ENCODE measurements around the gene CDK19. TPM values are rescaled to one million over a fixed set of nuclear protein-coding genes. Genes with fewer than 3 reads are reported as not detected.

Gene CDK19
- total RNA-seq, 3 donors from 2014 or later = 2.8 to 3.8 (median 3.7) TPM

DNA sequence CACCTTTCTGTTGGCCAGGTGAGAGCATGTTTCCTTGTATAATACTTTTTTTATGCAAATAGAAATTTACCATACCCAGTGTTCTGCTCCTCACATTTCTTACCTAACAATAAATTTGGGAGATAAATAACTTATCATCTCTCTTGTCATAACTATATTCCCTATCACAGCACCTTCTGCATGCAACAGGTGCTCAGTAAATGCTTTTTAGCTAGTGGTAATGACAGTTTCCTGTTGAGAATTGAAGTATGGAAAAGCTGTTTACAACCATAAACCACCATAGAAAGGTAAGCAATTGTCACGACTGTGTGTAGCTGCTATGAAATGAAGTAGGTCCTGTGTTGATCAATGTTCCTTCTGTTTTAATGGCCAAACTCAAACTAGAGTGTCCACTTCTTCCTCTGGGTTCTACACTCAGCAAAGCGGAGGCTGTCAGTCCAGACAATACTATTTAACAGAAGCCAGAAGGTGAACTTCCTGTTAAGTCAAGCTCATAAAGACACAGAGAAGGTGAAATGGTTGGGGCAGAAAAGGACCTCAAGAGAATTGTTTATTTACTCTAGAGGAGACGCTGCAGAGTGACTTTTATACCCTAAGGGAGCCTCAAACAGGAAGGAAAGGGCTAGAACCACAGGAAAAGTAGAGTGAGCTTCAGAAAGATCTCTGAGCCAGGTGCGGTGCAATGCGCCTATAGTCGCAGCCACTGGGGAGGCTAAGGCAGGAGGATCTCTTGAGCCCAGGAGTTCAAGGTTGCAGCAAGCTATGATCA lies 254.8 kb downstream of the CDK19 start:
- Mint-ChIP-seq H3K9me3 (no peaks in the 10 kb centered on the region), H3K27me3 (ENCODE audit: low read depth) (no peaks in the 10 kb centered on the region), H3K36me3 (ENCODE audit: insufficient read depth) (no peaks in the 10 kb centered on the region), H3K4me1 (ENCODE audit: low read depth) (peaks cover 28% of the 10 kb centered on the region), H3K4me3 (no peak overlapping the region)
- ATAC-seq (peak in 1 of 2 donors; percentile 32), DNase-seq (no peak)

Other genes starting within 250 kb of the CDK19 start
- gene AMD1, start 59.3 kb upstream of the CDK19 start, total RNA-seq = 100 to 1,000 TPM; 131 to 142 (median 141) TPM
- gene GTF3C6, start 143.2 kb upstream of the CDK19 start, total RNA-seq = 100 to 1,000 TPM; 147 to 160 (median 151) TPM
- 100 to 1,000 TPM; 103 to 111 (median 108) TPM for gene RPF2, start 166.6 kb upstream of the CDK19 start, total RNA-seq